Measurements from ENCODE around the gene KRTAP12-4.
"Not testable (repeated sequence)": the region's sequence is repeated elsewhere in the genome, so short reads cannot be mapped to it uniquely, and the experiment has no call there.

KRTAP12-4 gene

DNA sequence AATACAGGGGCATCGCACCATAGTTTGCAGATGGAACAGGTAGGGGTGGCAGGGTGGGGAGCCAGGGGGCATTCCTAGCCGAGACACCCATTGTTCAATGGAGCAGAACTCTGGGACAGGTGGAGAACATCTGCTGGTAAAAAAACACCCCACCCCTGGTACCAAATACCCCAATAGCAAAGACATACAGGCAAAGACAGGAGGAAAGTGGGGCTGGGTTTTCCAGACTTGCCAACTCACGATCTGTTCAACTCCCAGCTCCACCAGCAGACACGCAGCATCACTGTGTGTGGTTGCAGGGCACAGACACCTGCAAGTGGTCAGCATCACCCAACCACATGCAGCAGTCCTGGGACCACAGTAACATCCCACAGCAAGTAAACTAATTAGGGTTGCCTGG, 42.9 kb downstream of the KRTAP12-4 start:
- no peak for DNase-seq (ENCODE audit: low read depth in 2 of 2)

- DNase-seq (ENCODE audit: low read depth in 2 of 2) = not testable (repeated sequence)
Observed at GRCh38 chr21:44610157-44610843, 44.2 kb downstream of the KRTAP12-4 start.

DNA sequence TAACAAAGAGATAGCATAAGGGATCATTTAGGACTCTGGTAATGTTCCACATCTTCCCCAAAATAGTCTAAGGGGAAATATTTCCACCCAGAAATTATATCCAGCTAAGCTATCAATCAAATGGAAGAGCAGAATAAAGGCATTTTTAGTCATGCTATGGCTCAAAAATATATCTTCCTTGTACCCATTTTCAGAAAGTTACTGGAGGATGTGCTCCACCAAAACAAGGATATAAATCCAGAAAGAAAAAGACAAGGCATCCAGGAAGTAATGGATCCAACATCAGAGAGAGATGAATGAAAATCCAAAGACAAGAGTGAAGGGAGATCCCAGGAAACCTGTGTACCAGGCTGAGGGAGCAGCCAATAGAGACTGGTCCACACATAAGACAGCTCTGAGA, 45.3 kb downstream of the KRTAP12-4 start:
- DNase-seq (ENCODE audit: low read depth in 2 of 2) = no peak

- DNase-seq (ENCODE audit: low read depth in 2 of 2) = no peak
Observed at GRCh38 chr21:44606495-44606894, 48.0 kb downstream of the KRTAP12-4 start.

All from stimulated activated CD8-positive, alpha-beta memory T cell treated with anti-CD3 and anti-CD28 coated beads, Interleukin-7, amount 100 ng/mL, for 4 hours (primary cell).